HepG2 (cell line): ENCODE measurements around the gene PRKCE. TPM values are rescaled to one million over a fixed set of nuclear protein-coding genes. Genes with fewer than 3 reads are reported as not detected.
A peak's percentile ranks its signal among the peaks of the same experiment; 100 is the strongest.

Experiments
- GPBP1L1 ChIP-seq: sonication (generic); formaldehyde crosslinking; IDR thresholded peaks from 2 replicates; pipeline ENCODE4 v1.5.0; 2020; ENCODE audit warnings: mild to moderate bottlenecking, missing genetic modification reagents
- GZF1 ChIP-seq: sonication (generic); formaldehyde crosslinking; IDR thresholded peaks from 2 replicates; pipeline ENCODE4 v1.5.1; 2020; ENCODE audit warnings: mild to moderate bottlenecking, missing genetic modification reagents
- HMGXB3 ChIP-seq: sonication (generic); formaldehyde crosslinking; IDR thresholded peaks from 2 replicates; pipeline ENCODE4 v1.4.0; 2020; ENCODE audit warnings: missing genetic modification reagents, borderline replicate concordance
- IKZF1 ChIP-seq: fragments of 450-650 bp; IDR thresholded peaks from 2 replicates; pipeline ENCODE4 v1.7.1; 2016
- KLF11 ChIP-seq: IDR thresholded peaks from 2 replicates; pipeline ENCODE4 v1.6.1; 2016; ENCODE audit warnings: missing compliant biosample characterization
- MEIS2 ChIP-seq: sonication (generic); formaldehyde crosslinking; IDR thresholded peaks from 2 replicates; pipeline ENCODE4 v1.9.0; 2021; ENCODE audit warnings: mild to moderate bottlenecking, missing genetic modification reagents
- RFX1 ChIP-seq: fragments of 450-650 bp; IDR thresholded peaks from 2 replicates; pipeline ENCODE4 v1.6.1; 2017
- RNF219 ChIP-seq: sonication (generic); formaldehyde crosslinking; IDR thresholded peaks from 2 replicates; pipeline ENCODE4 v1.5.0; 2020; ENCODE audit warnings: mild to moderate bottlenecking, missing genetic modification reagents
- TAF1 ChIP-seq: sonication (generic); formaldehyde crosslinking; IDR thresholded peaks from 2 replicates; pipeline ENCODE4 v1.4.0; 2020; ENCODE audit warnings: missing genetic modification reagents
- TGIF2 ChIP-seq: IDR thresholded peaks from 2 replicates; pipeline ENCODE4 v1.6.1; 2016; ENCODE audit warnings: control low read depth, missing compliant biosample characterization
- USF2 ChIP-seq, 2 experiments: sonication (generic) in 1 of 2; formaldehyde crosslinking in 1 of 2; IDR thresholded peaks; 2 replicates each; pipeline versions ENCODE4 v1.5.1 to v1.6.1; 2011 to 2020; ENCODE audit warnings: borderline replicate concordance in 1 of 2, low read depth in 1 of 2, low read length in 1 of 2, mild to moderate bottlenecking in 1 of 2, missing genetic modification reagents in 1 of 2, moderate library complexity in 1 of 2
- ZNF10 ChIP-seq: sonication (generic); formaldehyde crosslinking; IDR thresholded peaks from 2 replicates; pipeline ENCODE4 v1.4.0; 2020; ENCODE audit warnings: mild to moderate bottlenecking, low read depth, missing genetic modification reagents, borderline replicate concordance
- ZNF574 ChIP-seq: sonication (generic); formaldehyde crosslinking; IDR thresholded peaks from 2 replicates; pipeline ENCODE4 v1.4.0; 2020; ENCODE audit warnings: missing genetic modification reagents
- ZNF619 ChIP-seq: sonication (generic); formaldehyde crosslinking; IDR thresholded peaks from 2 replicates; pipeline ENCODE4 v1.4.0; 2020; ENCODE audit warnings: mild to moderate bottlenecking, missing genetic modification reagents
- ZNF841 ChIP-seq: sonication (generic); formaldehyde crosslinking; IDR thresholded peaks from 2 replicates; pipeline ENCODE4 v1.8.1; 2023; ENCODE audit warnings: missing genetic modification reagents, borderline replicate concordance
- ZSCAN29 ChIP-seq: sonication (generic); formaldehyde crosslinking; conservative IDR thresholded peaks from 2 replicates; pipeline ENCODE4 v1.4.0; 2020; ENCODE audit warnings: mild to moderate bottlenecking, missing genetic modification reagents
- polyA plus RNA-seq, 8 experiments: library from polyadenylated mRNA; depleted of rRNA in 3 of 8; stranded (reverse) in 7 of 8; unstranded in 1 of 8; fragments of >200 nt; fragmentation: Illumina TruSeq in 4 of 8; extraction: Trizol in 4 of 8; gene quantifications; 2 replicates each; pipeline versions ENCODE4 v1.2.1 to v1.2.3, GENCODE V29; 2011 to 2016; ENCODE audit warnings: low read depth in 4 of 8, missing spikeins in 1 of 8, mixed read lengths in 1 of 8; ENCODE audit not compliant: insufficient read depth in 1 of 8
- total RNA-seq, 5 experiments: library from RNA; depleted of rRNA; stranded (reverse); fragments of >200 nt; fragmentation: Illumina TruSeq; extraction: Trizol; gene quantifications; 2 replicates each; pipeline ENCODE4 v1.2.3, GENCODE V29; 2016; ENCODE audit warnings: low read depth in 1 of 5

The PRKCE gene
- total and polyA plus RNA-seq, 2 of the 13 experiments (the other 11 are each of a cell fraction or from before 2014, with no cell fraction given): 1.0 to 3.9 TPM

GRCh38 chr2:45610281-45611019 is 41.0 kb upstream of the PRKCE start (continued):
- TF ChIP-seq ZNF574 (CRISPR knock-in tag) (peak; percentile 98), ZNF619 (CRISPR knock-in tag) (no peak), GPBP1L1 (CRISPR knock-in tag) (no peak), ZSCAN29 (CRISPR knock-in tag) (0 out of 2 replicates have a peak, but pooled peaks have one; percentile 16), USF2 (IDR thresholded peaks at IDR 0.05; ENCODE audit: low read depth, low read length) (peak; percentile 95), USF2 (CRISPR knock-in tag; IDR thresholded peaks at IDR 0.05; ENCODE audit: borderline replicate concordance) (peak; percentile 98; the same call in 1 of the 2 replicates), GZF1 (CRISPR knock-in tag) (no peak), MEIS2 (CRISPR knock-in tag) (0 out of 2 replicates have a peak, but pooled peaks have one; percentile 20), ZNF10 (CRISPR knock-in tag) (no peak), ZNF841 (CRISPR knock-in tag) (no peak), TGIF2 (CRISPR knock-in tag) (peak; percentile 77), RFX1 (no peak), TAF1 (peak; percentile 26; the same call in 1 of the 2 replicates), IKZF1 (no peak), HMGXB3 (CRISPR knock-in tag) (no peak), KLF11 (CRISPR knock-in tag) (0 out of 2 replicates have a peak, but pooled peaks have one; percentile 14), RNF219 (CRISPR knock-in tag) (no peak)
